Activated CD4-positive, alpha-beta T cell treated with anti-CD3 and anti-CD28 coated beads, Interleukin-2, amount 10 ng/mL, durations not matched to agents 7 days and 5 days (primary cell): ENCODE results near the gene PLTP. TPM values are rescaled to one million over a fixed set of nuclear protein-coding genes. Genes with fewer than 3 reads are reported as not detected.
"Not testable (repeated sequence)": the region's sequence is repeated elsewhere in the genome, so short reads cannot be mapped to it uniquely, and the experiment has no call there.

Experiments used
- CTCF ChIA-PET: fragments of 350-600 bp; sonication (Branson Sonifier 250); formaldehyde crosslinking; loops from one replicate; lab custom pipeline; 2021; ENCODE audit warnings: antibody characterized with exemption; lab: Charles Lee
- POLR2A ChIA-PET: fragments of 350-600 bp; sonication (Branson Sonifier 250); formaldehyde crosslinking; loops from one replicate; lab custom pipeline; 2021; ENCODE audit warnings: antibody characterized with exemption; lab: Charles Lee
- DNase-seq: peaks from one replicate; pipeline ENCODE4 v3.0.0-alpha.2; 2020
- H3K27ac Mint-ChIP-seq: one replicate; pipeline ENCODE4 v1.8.0; 2021; ENCODE audit warnings: mild to moderate bottlenecking, moderate library complexity, mixed read lengths
- H3K27me3 Mint-ChIP-seq: one replicate; pipeline ENCODE4 v1.8.0; 2021; ENCODE audit warnings: mixed read lengths
- H3K36me3 Mint-ChIP-seq: one replicate; pipeline ENCODE4 v1.8.0; 2021; ENCODE audit warnings: low read depth, mixed read lengths
- H3K4me1 Mint-ChIP-seq: one replicate; pipeline ENCODE4 v1.8.0; 2021; ENCODE audit warnings: mixed read lengths
- H3K4me3 Mint-ChIP-seq: one replicate; pipeline ENCODE4 v1.8.0; 2021; ENCODE audit warnings: mild to moderate bottlenecking, moderate library complexity, mixed read lengths
- H3K9me3 Mint-ChIP-seq: one replicate; pipeline ENCODE4 v1.8.0; 2021; ENCODE audit warnings: mixed read lengths
- total RNA-seq, 2 experiments: library from RNA; stranded (reverse); gene quantifications; one replicate each; pipeline ENCODE4 v1.2.3, GENCODE V29; 2021

PLTP gene
- total RNA-seq, 2 experiments from 2014 or later, result 0.81 to 0.82 TPM

- Mint-ChIP-seq H3K4me1 (peaks cover 46% of the 10 kb centered on the region), H3K36me3 (peaks cover 13% of the 10 kb centered on the region), H3K27ac (no peak overlapping the region), H3K27me3 (no peaks in the 10 kb centered on the region), H3K9me3 (no peaks in the 10 kb centered on the region), H3K4me3 (no peak overlapping the region)
- DNase-seq, result no peak
- POLR2A ChIA-PET, result no interaction called here
- CTCF ChIA-PET, result interaction anchor here (0.9 to 2.3 kb wide), 4 partner anchors 8 to 82 kb away, joined by 3 to 6 read pairs (median 4); no protein-coding TSS in a partner anchor
Observed at GRCh38 chr20:45888681-45889080, 23.3 kb downstream of the PLTP start.

GRCh38 chr20:45887346-45887715 is 24.6 kb downstream of the PLTP start, which contains the start of gene SPATA25:
TSS of gene SPATA25 (minus strand) at chr20:45887622. CDS start at chr20:45887590, 32 bp downstream.
- Mint-ChIP-seq H3K9me3 (no peaks in the 10 kb centered on the region), H3K4me3 (no peak within 1 kb of the TSS), H3K4me1 (peaks cover 49% of the 10 kb centered on the region), H3K27me3 (no peaks in the 10 kb centered on the region), H3K27ac (no peak within 1 kb of the TSS), H3K36me3 (peaks cover 24% of the 10 kb centered on the region)
- no peak for DNase-seq
- POLR2A ChIA-PET, result no interaction called here
- CTCF ChIA-PET, result interaction anchor here (0.7 to 1.2 kb wide), 2 partner anchors 19 to 46 kb away, joined by 3 to 4 read pairs; no protein-coding TSS in a partner anchor

DNA sequence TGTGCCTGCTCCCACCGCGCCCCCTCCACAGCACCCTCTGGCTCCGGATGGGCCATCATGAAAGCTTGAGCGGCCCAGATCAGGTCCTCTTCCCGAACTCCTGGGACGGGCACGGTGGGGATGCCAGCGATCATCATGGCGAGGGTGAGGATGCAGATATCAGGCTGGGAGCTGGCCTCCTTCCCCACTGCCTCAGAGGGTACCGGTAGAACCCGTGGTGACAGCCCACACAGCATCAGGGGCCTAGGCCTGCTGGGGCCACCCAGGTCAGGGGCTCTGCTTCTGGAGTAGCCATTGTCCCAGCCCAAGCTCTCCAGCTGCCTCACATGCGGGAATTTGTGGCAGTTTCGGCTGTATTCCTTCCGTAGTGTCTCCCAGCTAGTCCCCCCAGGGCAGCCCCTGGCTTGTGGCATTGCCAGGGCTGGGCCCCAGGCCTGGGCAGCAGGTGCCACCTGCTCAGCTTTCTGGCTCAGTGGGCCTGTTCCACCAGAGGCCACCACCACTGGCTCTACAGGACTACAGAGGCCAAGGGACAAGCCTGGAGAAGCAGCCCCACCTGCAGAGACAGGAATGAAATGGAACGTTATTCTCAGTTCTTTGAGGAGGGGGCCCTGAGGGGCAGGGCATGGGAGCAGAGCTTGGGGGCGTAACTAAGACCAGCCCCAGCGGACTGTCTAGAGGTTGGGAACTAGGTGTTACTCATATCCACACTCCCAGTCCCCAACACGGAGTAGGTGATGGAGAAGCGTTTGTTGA is 25.2 kb downstream of the PLTP start:
- peaks cover 48% of the 10 kb centered on the region for H3K4me1 Mint-ChIP-seq
- no peaks in the 10 kb centered on the region for H3K27me3 Mint-ChIP-seq
- H3K9me3 Mint-ChIP-seq, result no peaks in the 10 kb centered on the region
- no peak overlapping the region for H3K4me3 Mint-ChIP-seq
- ChIA-PET POLR2A (no interaction called here), CTCF (interaction anchor here (0.5 to 0.7 kb wide), 2 partner anchors 13 to 47 kb away, joined by 3 read pairs; no protein-coding TSS in a partner anchor)
- no peak for DNase-seq
- peaks cover 28% of the 10 kb centered on the region for H3K36me3 Mint-ChIP-seq
- H3K27ac Mint-ChIP-seq, result no peak overlapping the region

- peaks cover 33% of the 10 kb centered on the region for H3K36me3 Mint-ChIP-seq
- no peak overlapping the region for H3K4me3 Mint-ChIP-seq
- ChIA-PET POLR2A (no interaction called here), CTCF (interaction anchor here (0.6 to 1.6 kb wide), 3 partner anchors 9 to 58 kb away, joined by 3 to 4 read pairs (median 4); partner anchors contain the start of gene CTSA)
- H3K27ac Mint-ChIP-seq, result peak overlapping the region; percentile 63
- DNase-seq, result no peak
- no peaks in the 10 kb centered on the region for H3K9me3 Mint-ChIP-seq
- H3K27me3 Mint-ChIP-seq, result no peaks in the 10 kb centered on the region
- H3K4me1 Mint-ChIP-seq, result peaks cover 44% of the 10 kb centered on the region
Observed at GRCh38 chr20:45883100-45883469, 28.9 kb downstream of the PLTP start.

DNA sequence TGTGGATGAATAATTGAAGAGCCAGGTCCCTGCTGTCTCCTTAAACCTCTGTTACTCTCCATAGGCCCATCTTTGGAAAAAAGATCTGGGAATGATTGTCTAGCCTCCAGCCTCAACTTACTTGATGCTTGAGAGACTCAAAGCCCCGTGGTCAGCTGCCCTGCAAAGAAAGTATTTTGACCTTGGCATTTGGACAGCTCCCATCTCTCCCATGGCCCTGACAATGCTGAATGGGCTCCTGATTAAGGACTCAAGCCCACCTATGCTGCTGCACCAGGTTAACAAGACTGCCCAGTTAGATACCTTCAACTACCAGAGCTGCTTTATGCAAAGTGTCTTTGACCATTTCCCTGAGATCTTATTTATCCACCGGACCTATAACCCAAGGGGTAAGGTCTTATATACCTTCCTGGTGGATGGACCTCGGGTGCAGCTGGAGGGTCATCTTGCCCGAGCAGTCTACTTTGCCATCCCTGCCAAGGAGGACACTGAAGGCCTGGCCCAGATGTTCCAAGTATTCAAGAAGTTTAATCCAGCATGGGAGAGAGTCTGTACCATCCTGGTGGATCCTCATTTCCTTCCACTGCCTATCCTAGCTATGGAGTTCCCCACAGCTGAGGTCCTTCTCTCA is 29.4 kb downstream of the PLTP start:
- H3K36me3 Mint-ChIP-seq, result peaks cover 33% of the 10 kb centered on the region
- DNase-seq, result no peak
- H3K4me1 Mint-ChIP-seq, result peaks cover 44% of the 10 kb centered on the region
- CTCF ChIA-PET, result interaction anchor here (1.0 to 2.0 kb wide), 6 partner anchors 9 to 102 kb away, joined by 3 to 6 read pairs (median 4); partner anchors contain the start of gene CTSA
- no peak overlapping the region for H3K27ac Mint-ChIP-seq
- no peaks in the 10 kb centered on the region for H3K9me3 Mint-ChIP-seq
- H3K27me3 Mint-ChIP-seq, result no peaks in the 10 kb centered on the region
- POLR2A ChIA-PET, result no interaction called here
- peak overlapping the region; percentile 65 for H3K4me3 Mint-ChIP-seq

- H3K9me3 Mint-ChIP-seq, result no peaks in the 10 kb centered on the region
- no peaks in the 10 kb centered on the region for H3K27me3 Mint-ChIP-seq
- peak; percentile 99 for DNase-seq
- H3K4me3 Mint-ChIP-seq, result peak within 1 kb of the TSS; percentile 81
- CTCF ChIA-PET, result interaction anchor here (0.9 to 2.0 kb wide), 10 partner anchors 9 to 590 kb away, joined by 3 to 6 read pairs (median 4); partner anchors contain the start of genes CTSA and PCIF1
- POLR2A ChIA-PET, result interaction anchor here (0.6 to 0.7 kb wide), 3 partner anchors 15 to 1350 kb away, joined by 3 to 6 read pairs (median 5); no protein-coding TSS in a partner anchor
- H3K4me1 Mint-ChIP-seq, result peaks cover 40% of the 10 kb centered on the region
- H3K27ac Mint-ChIP-seq, result peak within 1 kb of the TSS; percentile 84
- H3K36me3 Mint-ChIP-seq, result peaks cover 35% of the 10 kb centered on the region
Observed at GRCh38 chr20:45880988-45881788, 30.8 kb downstream of the PLTP start, which contains the start of gene ZSWIM1. TSS of gene ZSWIM1 (plus strand) at chr20:45881227. CDS start at chr20:45882593, 1,366 bp downstream.

DNA sequence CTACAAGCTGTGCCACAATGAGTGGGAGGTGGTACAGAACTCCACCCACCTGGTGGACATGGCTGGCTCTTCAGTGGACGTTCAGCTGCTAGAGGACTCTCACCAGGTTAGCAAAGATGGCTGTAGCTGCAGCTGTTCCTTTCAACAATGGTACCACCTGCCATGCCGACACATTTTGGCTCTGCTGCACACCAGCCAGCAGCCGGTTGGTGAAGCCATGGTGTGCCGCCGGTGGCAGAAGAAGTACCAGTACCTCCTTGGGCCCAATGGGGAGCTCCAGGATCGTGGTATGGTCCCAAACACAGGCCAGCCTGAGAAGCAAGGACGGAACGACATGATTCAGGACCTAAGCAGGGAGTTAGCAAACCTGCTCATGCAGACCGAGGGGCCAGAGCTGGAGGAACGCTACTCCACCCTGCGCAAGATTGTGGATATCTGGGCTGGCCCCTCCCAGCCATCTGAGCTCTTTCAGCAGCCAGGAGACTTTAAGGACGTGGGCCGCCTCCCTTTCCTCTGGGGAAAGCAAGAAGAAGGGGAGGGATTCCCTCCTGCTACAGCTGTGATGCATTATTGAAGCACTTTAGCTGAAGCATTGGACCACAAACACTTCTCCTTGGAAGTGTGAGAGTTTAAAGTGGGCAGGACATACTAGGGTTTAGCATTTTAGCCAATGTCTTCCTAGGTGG is 33.7 kb downstream of the PLTP start:
- DNase-seq, result no peak
- no peak overlapping the region for H3K4me3 Mint-ChIP-seq
- ChIA-PET CTCF (no interaction called here), POLR2A (no interaction called here)
- H3K36me3 Mint-ChIP-seq, result peaks cover 23% of the 10 kb centered on the region
- no peaks in the 10 kb centered on the region for H3K27me3 Mint-ChIP-seq
- no peak overlapping the region for H3K27ac Mint-ChIP-seq
- no peaks in the 10 kb centered on the region for H3K9me3 Mint-ChIP-seq
- H3K4me1 Mint-ChIP-seq, result peaks cover 21% of the 10 kb centered on the region

DNA sequence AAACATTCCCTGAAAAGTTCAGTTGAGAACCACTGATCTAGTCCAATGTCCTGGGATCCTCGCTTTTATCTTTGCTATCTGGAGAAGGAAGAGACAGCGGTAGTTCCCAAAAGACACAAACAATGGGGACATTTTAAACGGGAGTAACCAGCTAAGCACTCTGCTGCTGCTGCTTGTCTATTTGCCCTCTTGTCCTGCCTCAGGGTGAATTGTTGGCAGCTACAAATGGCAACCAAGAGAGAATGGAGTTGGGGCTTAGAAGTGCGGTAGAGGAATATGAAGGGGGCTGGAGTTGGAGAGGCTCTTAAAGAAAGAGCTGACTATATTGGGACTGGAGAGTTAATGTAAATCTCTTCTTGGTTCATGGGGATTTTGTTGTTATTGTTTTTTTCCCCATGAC is 37.4 kb downstream of the PLTP start:
- no peak overlapping the region for H3K27ac Mint-ChIP-seq
- no peaks in the 10 kb centered on the region for H3K4me1 Mint-ChIP-seq
- DNase-seq, result no peak
- no peaks in the 10 kb centered on the region for H3K9me3 Mint-ChIP-seq
- no peak overlapping the region for H3K4me3 Mint-ChIP-seq
- H3K27me3 Mint-ChIP-seq, result no peaks in the 10 kb centered on the region
- ChIA-PET POLR2A (no interaction called here), CTCF (interaction anchor here (0.7 to 1.7 kb wide), 4 partner anchors 10 to 46 kb away, joined by 3 to 4 read pairs (median 3); no protein-coding TSS in a partner anchor)
- H3K36me3 Mint-ChIP-seq, result peaks cover 7% of the 10 kb centered on the region

DNA sequence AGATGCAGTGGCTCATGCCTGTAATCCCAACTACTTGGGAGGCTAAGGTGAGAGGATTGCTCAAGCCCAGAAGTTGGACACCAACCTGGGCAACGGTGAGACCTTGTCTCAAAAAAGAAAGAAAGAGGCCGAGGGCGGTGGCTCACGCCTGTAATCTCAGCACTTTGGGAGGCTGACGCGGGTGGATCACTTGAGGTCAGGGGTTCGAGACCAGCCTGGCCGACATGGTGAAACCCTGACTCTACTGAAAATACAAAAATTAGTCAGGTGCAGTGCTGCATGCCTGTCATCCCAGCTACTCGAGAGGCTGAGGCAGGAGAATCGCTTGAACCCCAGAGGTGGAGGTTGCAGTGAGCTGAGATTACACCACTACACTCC is 37.9 kb downstream of the PLTP start:
- H3K9me3 Mint-ChIP-seq, DNase-seq, H3K27me3 Mint-ChIP-seq, POLR2A ChIA-PET, H3K36me3 Mint-ChIP-seq, H3K4me1 Mint-ChIP-seq, H3K27ac Mint-ChIP-seq, H3K4me3 Mint-ChIP-seq: not testable (repeated sequence)
- CTCF ChIA-PET, result interaction anchor here (0.7 to 1.7 kb wide), 5 partner anchors 9 to 47 kb away, joined by 3 to 4 read pairs (median 3); no protein-coding TSS in a partner anchor

GRCh38 chr20:45873409-45874103 is 38.4 kb downstream of the PLTP start:
- no peaks in the 10 kb centered on the region for H3K4me1 Mint-ChIP-seq
- H3K4me3 Mint-ChIP-seq, result no peak overlapping the region
- no peak for DNase-seq
- ChIA-PET POLR2A (no interaction called here), CTCF (interaction anchor here (0.8 to 1.6 kb wide), 4 partner anchors 13 to 60 kb away, joined by 3 to 4 read pairs (median 3); no protein-coding TSS in a partner anchor)
- no peak overlapping the region for H3K27ac Mint-ChIP-seq
- H3K9me3 Mint-ChIP-seq, result no peaks in the 10 kb centered on the region
- H3K27me3 Mint-ChIP-seq, result no peaks in the 10 kb centered on the region
- H3K36me3 Mint-ChIP-seq, result peaks cover 6% of the 10 kb centered on the region

DNA sequence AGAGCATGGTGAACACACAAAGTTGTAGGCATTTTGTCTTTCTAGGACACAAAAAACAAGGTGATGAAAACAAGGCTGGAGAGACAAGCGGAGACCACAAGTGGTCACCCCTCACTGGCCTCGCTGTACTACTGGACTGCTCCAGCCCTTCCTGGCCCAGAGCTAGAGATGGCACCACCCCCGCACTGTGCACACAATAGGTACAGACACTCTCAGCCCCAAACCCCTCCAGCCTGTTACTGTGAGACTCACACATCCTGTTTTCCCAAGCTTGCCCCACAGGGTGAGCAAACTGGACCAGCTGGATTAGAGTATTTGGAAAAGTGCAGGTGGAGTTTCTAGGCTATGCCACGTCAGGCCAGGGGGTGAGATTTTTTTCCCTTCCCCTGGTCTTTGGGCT is 39.3 kb downstream of the PLTP start:
- H3K4me3 Mint-ChIP-seq, result no peak overlapping the region

More for the DNA sequence above, 39.3 kb downstream of the PLTP start:
- DNase-seq, result no peak
- Mint-ChIP-seq H3K9me3 (no peaks in the 10 kb centered on the region), H3K27ac (no peak overlapping the region), H3K36me3 (peaks cover 6% of the 10 kb centered on the region), H3K4me1 (no peaks in the 10 kb centered on the region), H3K27me3 (no peaks in the 10 kb centered on the region)
- POLR2A ChIA-PET, result no interaction called here
- CTCF ChIA-PET, result interaction anchor here (0.8 to 1.6 kb wide), 4 partner anchors 12 to 59 kb away, joined by 3 to 5 read pairs (median 4); partner anchors contain the start of genes CTSA and NEURL2
